HL-60/S4 treated with retinoic acid at 250 ng/mL for 4 days and 3 days (cell line): ENCODE measurements around the gene CPLX3.

Experiments used
- in situ Hi-C: fragments of 300-500 bp; cut with MboI; formaldehyde crosslinking; loops from 2 replicates; pipeline ENCODE4 v1.7.0; 2022; ENCODE audit warnings: low sequenced_read_pairs

Gene CPLX3

GRCh38 chr15:74827614-74828013 is 1.2 kb downstream of the CPLX3 start:
- in situ Hi-C loops, result no loop called here

GRCh38 chr15:74828835-74829234 is 2.4 kb downstream of the CPLX3 start:
- in situ Hi-C loops, result no loop called here

- in situ Hi-C loops, result no loop called here
These were observed 3.1 kb downstream of the CPLX3 start for GRCh38 chr15:74829486-74829885.

DNA sequence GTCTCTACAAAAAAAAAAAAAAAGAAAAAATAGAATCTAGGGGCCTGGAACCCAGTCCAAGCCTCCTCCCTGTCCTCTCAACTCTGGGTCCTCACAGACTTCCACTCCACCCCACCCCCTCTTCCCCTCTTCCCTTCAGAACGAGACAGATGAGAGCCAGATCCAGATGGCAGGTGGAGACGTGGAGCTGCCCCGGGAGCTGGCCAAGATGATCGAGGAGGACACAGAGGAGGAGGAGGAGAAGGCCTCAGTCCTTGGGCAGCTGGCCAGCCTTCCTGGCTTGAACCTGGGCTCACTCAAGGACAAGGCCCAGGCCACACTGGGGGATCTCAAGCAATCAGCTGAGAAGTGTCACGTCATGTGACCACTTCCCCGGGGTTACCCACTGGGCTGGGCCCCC is 3.6 kb downstream of the CPLX3 start:
- in situ Hi-C loops, result no loop called here

DNA sequence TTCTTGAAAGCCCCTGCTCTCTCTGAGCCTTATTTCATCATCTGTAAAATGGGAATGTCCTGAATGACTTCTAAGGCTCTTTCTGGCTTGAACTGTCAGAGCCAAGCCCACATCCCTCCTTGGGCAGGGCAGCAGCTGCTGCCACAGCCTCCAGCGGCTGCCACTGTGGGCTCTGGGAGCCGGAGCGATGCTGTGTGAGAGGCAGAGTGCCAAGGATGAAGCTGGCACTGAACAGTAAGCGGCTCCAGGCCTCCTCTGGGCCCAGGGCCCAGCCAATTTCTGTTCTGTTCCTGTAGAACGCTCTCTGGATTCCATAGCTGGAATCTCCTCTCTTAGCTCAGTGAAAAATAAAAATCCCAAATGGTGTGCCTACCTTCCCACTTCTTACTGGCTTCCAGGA is 4.4 kb downstream of the CPLX3 start:
- in situ Hi-C loops, result no loop called here

- in situ Hi-C loops, result no loop called here
These were observed 5.5 kb downstream of the CPLX3 start for GRCh38 chr15:74831813-74832495.

- in situ Hi-C loops, result no loop called here
These were observed 6.4 kb downstream of the CPLX3 start for GRCh38 chr15:74832826-74833225.

DNA sequence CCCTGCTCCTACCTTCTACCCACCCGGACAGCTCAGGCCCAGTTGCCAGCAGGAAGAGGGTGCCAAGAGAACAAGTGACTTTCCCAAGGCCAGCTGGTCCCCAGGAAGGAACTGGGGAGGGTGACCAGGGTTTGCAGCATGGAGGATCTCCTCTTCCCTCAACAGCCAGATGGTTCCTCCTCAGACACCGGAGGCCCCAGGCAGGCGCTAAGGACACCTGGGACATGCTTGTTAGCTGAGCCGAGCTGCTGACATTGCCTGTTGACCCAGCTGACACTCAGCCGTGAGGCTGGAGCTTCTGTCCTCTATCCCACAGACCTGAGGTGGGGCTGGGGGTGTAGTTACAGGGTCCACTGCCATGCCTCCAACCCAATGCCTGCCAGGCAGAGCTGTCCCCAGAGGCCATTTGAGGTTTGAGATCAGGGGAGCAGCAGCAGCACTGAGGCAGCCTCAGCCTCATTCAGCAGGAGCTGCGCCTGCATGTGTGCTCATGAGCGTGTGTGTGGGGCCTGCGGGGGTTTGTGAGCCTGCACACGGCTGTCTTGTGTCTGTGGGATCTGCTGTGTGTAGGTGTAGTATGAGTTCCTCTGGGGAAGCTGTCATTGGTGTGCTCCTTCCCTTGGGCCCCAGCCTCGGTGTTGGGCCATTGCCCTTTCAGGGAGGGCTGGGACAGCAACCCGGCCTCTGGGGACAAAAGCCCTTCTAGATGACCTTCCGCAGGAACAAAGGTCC is 7.1 kb downstream of the CPLX3 start:
- in situ Hi-C loops, result no loop called here

GRCh38 chr15:74835312-74835823 is 8.9 kb downstream of the CPLX3 start:
- in situ Hi-C loops, result no loop called here

GRCh38 chr15:74836846-74837245 is 10.4 kb downstream of the CPLX3 start:
- in situ Hi-C loops, result no loop called here

DNA sequence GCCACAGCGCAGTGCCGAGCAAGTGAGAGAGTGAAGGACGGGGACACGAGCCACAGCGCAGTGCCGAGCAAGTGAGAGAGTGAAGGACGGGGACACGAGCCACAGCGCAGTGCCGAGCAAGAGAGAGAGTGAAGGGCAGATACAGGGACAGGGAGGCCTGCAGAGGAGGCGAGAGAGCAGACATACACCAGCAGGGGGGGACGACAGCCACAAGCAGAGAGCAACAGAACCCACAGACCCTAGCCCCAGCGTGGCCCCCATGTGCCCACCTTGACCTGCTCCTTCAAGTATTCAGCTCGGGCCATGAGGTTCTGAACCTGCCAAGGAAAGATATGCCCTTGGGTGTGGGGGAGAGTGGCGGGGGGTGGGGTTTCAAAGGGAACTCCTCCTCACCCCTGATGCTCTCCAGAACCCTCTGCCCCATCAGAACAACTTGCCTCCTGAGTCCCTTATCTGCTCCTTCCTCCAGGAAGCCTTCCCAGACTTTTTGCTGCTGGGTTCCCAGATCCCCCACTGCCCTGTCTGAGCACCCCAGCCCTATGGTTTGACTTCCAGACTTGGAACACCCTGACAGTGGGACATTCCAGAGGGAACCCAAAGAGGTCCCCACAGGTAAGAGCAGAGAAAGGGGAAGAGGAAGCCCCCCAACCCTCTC is 11.2 kb downstream of the CPLX3 start:
- in situ Hi-C loops, result no loop called here

- in situ Hi-C loops, result no loop called here
These were observed 11.7 kb downstream of the CPLX3 start for GRCh38 chr15:74838137-74838516.

GRCh38 chr15:74838746-74839525 is 12.5 kb downstream of the CPLX3 start:
- in situ Hi-C loops, result no loop called here

- in situ Hi-C loops, result no loop called here
These were observed 13.3 kb downstream of the CPLX3 start for GRCh38 chr15:74839526-74840395.

DNA sequence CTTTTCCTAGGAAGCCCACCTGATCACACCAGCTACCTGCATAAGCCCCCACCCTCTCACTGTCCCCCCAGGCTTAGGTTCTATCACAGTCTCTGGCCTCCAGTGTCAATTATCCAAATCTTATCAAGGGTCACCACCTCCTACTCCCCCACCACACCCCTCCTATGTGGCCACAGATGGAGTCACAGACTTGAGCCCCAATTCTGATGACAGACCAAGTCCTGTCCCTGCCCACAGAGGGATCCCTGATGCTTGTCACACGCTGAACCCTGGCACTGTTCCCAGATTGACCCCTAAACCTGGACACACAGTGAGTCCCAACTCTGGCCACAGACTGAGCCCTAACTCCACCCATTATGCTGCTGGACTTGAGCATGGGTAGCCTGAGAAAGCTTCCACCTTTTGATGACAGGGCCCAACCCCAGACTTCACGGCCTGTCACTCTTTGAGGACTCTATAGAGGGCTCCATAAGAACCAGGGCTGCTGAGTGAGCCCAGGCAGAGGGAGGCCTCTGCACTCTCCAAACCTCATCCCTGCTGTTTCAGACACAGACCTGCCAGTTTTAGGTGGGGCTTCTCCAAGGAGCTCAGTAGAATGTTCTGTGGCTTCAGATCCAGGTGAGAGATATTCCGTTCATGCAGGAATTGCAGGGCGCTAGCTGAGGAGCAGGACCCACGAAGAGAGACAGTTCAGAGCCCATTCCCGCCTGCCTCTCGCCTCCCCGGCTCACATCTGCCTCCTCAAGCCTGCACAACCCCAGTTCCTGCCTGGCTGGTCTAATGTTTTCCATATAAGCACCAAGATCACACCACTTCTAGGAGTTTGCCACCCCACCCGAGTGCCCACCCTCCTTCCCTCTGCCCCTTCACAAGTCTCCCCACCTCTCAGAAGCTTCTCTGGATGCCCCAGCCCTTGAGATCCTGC is 14.7 kb downstream of the CPLX3 start:
- in situ Hi-C loops, result no loop called here

- in situ Hi-C loops, result no loop called here
These were observed 15.5 kb downstream of the CPLX3 start for GRCh38 chr15:74841891-74842373.

GRCh38 chr15:74842581-74843444 is 16.4 kb downstream of the CPLX3 start, which contains the start of gene ULK3:
ULK3 (minus strand) TSS chr15:74843156; CDS start chr15:74843105, 51 bp downstream.
- in situ Hi-C loops, result no loop called here

DNA sequence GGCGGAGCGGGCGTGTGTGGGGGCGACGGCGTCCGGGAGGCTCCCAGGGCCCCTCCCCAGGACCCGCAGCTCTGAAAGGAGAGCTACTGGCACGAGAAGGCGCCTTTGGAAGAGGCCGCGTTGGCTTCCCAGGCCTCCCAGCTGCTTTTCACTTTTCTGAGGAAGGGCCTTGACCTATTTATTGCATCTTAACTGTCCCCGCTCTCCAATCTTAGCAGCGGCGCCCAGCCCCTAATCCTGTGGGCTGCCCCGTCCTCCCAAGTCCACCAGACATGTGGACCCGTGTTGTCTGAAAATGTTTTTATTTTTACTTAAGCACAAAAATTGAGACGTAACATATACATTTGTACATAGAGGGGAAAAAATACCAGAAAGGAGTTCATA is 17.0 kb downstream of the CPLX3 start:
- in situ Hi-C loops, result no loop called here
